A673 (cell line): ENCODE measurements around the gene CNIH3.

ENCODE experiments used
- EZH2 ChIP-seq: fragments of 200-600 bp; sonication (generic); IDR thresholded peaks from 2 replicates; pipeline ENCODE4 v1.6.1; 2017; ENCODE audit warnings: borderline replicate concordance, low read depth, mild to moderate bottlenecking, mixed read lengths, antibody characterized with exemption, low read length; ENCODE audit not compliant: poor library complexity, severe bottlenecking
- TF ChIP-seq, protein P1 (sequence below): fragments of 300-800, 200-600 bp; sonication (generic); conservative IDR thresholded peaks from 2 replicates; pipeline ENCODE4 v1.5.1; 2017; ENCODE audit warnings: low read depth, mild to moderate bottlenecking, antibody characterized with exemption, low read length, moderate library complexity, mixed read lengths

DNA sequence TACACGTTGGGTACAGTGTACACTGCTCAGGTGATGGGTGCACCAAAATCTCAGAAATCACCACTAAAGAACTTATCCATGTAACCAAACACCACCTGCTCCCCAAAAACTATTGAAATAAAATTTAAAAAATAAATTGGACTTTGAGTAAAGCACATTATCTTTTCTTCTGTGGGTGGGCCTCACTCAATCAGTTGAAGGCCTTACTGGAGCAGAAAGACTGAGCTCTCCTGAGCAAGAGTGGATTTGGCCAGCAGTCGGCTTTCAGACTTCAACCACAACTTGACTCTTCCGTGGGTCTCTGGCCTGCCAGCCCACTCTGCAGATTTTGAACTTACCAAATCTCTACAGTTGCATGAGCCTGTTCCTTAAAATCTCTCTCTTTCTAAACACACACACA, 78.9 kb downstream of the CNIH3 start:
- TF ChIP-seq, protein P1, sequence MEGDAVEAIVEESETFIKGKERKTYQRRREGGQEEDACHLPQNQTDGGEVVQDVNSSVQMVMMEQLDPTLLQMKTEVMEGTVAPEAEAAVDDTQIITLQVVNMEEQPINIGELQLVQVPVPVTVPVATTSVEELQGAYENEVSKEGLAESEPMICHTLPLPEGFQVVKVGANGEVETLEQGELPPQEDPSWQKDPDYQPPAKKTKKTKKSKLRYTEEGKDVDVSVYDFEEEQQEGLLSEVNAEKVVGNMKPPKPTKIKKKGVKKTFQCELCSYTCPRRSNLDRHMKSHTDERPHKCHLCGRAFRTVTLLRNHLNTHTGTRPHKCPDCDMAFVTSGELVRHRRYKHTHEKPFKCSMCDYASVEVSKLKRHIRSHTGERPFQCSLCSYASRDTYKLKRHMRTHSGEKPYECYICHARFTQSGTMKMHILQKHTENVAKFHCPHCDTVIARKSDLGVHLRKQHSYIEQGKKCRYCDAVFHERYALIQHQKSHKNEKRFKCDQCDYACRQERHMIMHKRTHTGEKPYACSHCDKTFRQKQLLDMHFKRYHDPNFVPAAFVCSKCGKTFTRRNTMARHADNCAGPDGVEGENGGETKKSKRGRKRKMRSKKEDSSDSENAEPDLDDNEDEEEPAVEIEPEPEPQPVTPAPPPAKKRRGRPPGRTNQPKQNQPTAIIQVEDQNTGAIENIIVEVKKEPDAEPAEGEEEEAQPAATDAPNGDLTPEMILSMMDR = no peak
- TF ChIP-seq EZH2 = no peak
